ENCODE data around the gene RRBP1. TPM values are rescaled to one million over a fixed set of nuclear protein-coding genes. Genes with fewer than 3 reads are reported as not detected.

RRBP1 gene
- total and polyA plus RNA-seq, 2 of the 4 experiments (the other 2 are of a cell fraction): 90.2 to 136 TPM

GRCh38 chr20:17565169-17565845 is 116.7 kb downstream of the RRBP1 start:
- H2BK120ac ChIP-seq (ENCODE audit: low read depth, low read length): peak overlapping the region; percentile 88
- H3K56ac ChIP-seq (ENCODE audit: extremely low read depth, insufficient read depth, low read length): 0 out of 2 replicates have a peak overlapping the region, but pooled peaks have one; percentile 1
- ATAC-seq (ENCODE audit: low read depth) (no peak), DNase-seq (peak; percentile 44)
- H2AK9ac ChIP-seq (replicated peaks; ENCODE audit: low read depth, low read length, poor library complexity): no peak overlapping the region
- no TSS peak for BruUV-seq (replicated peaks)
- H3K79me1 ChIP-seq (ENCODE audit: low read depth in 1 of 2, low read length in 2 of 2): peaks cover 8 to 13% of the 10 kb centered on the region in 2 experiments; a peak in 3 of 4 replicates
- peak overlapping the region; percentile 22; the same call in 1 of the 3 replicates for H2BK15ac ChIP-seq (ENCODE audit: low read depth, low read length)
- H3K36me3 ChIP-seq (ENCODE audit: control insufficient read depth, insufficient read depth, low read length): no peaks in the 10 kb centered on the region
- no peak overlapping the region for H3K27ac ChIP-seq (ENCODE audit: insufficient read depth, low read length)
- H4K5ac ChIP-seq (ENCODE audit: low read depth, low read length): no peak overlapping the region
- no peak overlapping the region for H4K8ac ChIP-seq (ENCODE audit: low read depth in 2 of 2, low read length in 2 of 2)
- POLR2A ChIA-PET (ENCODE audit: unreplicated experiment): no interaction called here
- no peak overlapping the region for H4K91ac ChIP-seq (ENCODE audit: insufficient read depth, low read depth, low read length)
- H2BK20ac ChIP-seq (ENCODE audit: low read depth, low read length): peak overlapping the region; percentile 91; the same call in 1 of the 2 replicates
- H2AK5ac ChIP-seq (ENCODE audit: low read depth, low read length): no peak overlapping the region
- H3K14ac ChIP-seq (replicated peaks; ENCODE audit: low read depth, low read length): peak overlapping the region; percentile 89
- in situ Hi-C loops (cut with MboI; ENCODE audit: low sequenced_read_pairs) (no loop called here), intact Hi-C loops (cut with micrococcal nuclease) (no loop called here), dilution Hi-C loops (cut with HindIII; ENCODE audit: low sequenced_read_pairs, unreplicated experiment) (no loop called here)
- no peak overlapping the region; the same call in 1 of the 2 replicates for H3K4ac ChIP-seq (ENCODE audit: low read depth, low read length)
- H2AFZ ChIP-seq (replicated peaks; ENCODE audit: low read length, poor library complexity): no peak overlapping the region
- CTCF ChIA-PET: no interaction called here
- no peaks in the 10 kb centered on the region for H3K27me3 ChIP-seq (ENCODE audit: control insufficient read depth, insufficient read depth, low read length)
- H4K20me1 ChIP-seq (ENCODE audit: insufficient read depth, low read length): no peaks in the 10 kb centered on the region; the same call in 1 of the 2 replicates
- TF ChIP-seq CEBPB (IDR thresholded peaks at IDR 0.05; ENCODE audit: low read depth, low read length): no peak
- TF ChIP-seq BHLHE40 (IDR thresholded peaks at IDR 0.05; ENCODE audit: low read depth, low read length): no peak
- no peak for TF ChIP-seq POLR2A (IDR thresholded peaks at IDR 0.05; ENCODE audit: low read depth, low read length)
- TF ChIP-seq, protein P1, sequence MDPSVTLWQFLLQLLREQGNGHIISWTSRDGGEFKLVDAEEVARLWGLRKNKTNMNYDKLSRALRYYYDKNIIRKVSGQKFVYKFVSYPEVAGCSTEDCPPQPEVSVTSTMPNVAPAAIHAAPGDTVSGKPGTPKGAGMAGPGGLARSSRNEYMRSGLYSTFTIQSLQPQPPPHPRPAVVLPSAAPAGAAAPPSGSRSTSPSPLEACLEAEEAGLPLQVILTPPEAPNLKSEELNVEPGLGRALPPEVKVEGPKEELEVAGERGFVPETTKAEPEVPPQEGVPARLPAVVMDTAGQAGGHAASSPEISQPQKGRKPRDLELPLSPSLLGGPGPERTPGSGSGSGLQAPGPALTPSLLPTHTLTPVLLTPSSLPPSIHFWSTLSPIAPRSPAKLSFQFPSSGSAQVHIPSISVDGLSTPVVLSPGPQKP (IDR thresholded peaks at IDR 0.05; ENCODE audit: borderline replicate concordance, low read depth, low read length): no peak
- TF ChIP-seq NFE2L2 (IDR thresholded peaks at IDR 0.05; ENCODE audit: low read depth, low read length): no peak
- no peak for TF ChIP-seq FOS (IDR thresholded peaks at IDR 0.05; ENCODE audit: low read depth, low read length)
- no peak for TF ChIP-seq RCOR1 (IDR thresholded peaks at IDR 0.05; ENCODE audit: insufficient replicate concordance, low read length)
- TF ChIP-seq RAD21 (IDR thresholded peaks at IDR 0.05; ENCODE audit: low read length): no peak
- H3K9me3 ChIP-seq (ENCODE audit: control insufficient read depth, insufficient read depth, low read length): no peaks in the 10 kb centered on the region
- no peak overlapping the region for H3K4me3 ChIP-seq (ENCODE audit: insufficient read depth, low read depth, low read length)
- WGBS, 2 experiments (ENCODE audit: extremely low coverage in 2 of 2, insufficient read length in 1 of 2): no CpG with 5 or more reads among the region's 4 CpGs
- H3K4me2 ChIP-seq (ENCODE audit: low read depth, low read length): no peak overlapping the region
- no peak overlapping the region for H2BK5ac ChIP-seq (ENCODE audit: low read depth, low read length, poor library complexity, severe bottlenecking)
- H3K9ac ChIP-seq (ENCODE audit: low read depth, low read length): no peak overlapping the region
- no peak overlapping the region for H3K23ac ChIP-seq (ENCODE audit: low read depth, low read length)
- H3K18ac ChIP-seq (ENCODE audit: low read depth, low read length): no peak overlapping the region
- H3K4me1 ChIP-seq (ENCODE audit: control insufficient read depth, insufficient read depth, low read length): peaks cover 9% of the 10 kb centered on the region
- H3K9me1 ChIP-seq (ENCODE audit: insufficient read depth, low read length): peaks cover 5% of the 10 kb centered on the region; the same call in 1 of the 2 replicates

Other genes with a start within 250 kb of the RRBP1 start
- 1.9 and 2.0 TPM in 2 replicates for gene BFSP1, start 150.9 kb downstream of the RRBP1 start, total RNA-seq (2012; rRNA removed)
- gene BFSP1, start 150.9 kb downstream of the RRBP1 start, polyA plus RNA-seq (2012; rRNA removed): 0.85 and 1.1 TPM in 2 replicates
- gene DSTN, start 112.2 kb downstream of the RRBP1 start, total RNA-seq (2012; rRNA removed): 221 and 383 TPM in 2 replicates
- gene DSTN, start 112.2 kb downstream of the RRBP1 start, polyA plus RNA-seq (2012; rRNA removed): 258 and 269 TPM in 2 replicates
- not detected in 2 replicates for gene BANF2, start 17.7 kb upstream of the RRBP1 start, total RNA-seq (2012; rRNA removed)
- not detected in 2 replicates for gene BANF2, start 17.7 kb upstream of the RRBP1 start, polyA plus RNA-seq (2012; rRNA removed)